Spleen (tissue), 11 donors: Measurements from ENCODE around the gene ZNF335. TPM values are rescaled to one million over a fixed set of nuclear protein-coding genes. Genes with fewer than 3 reads are reported as not detected.
A peak's percentile ranks its signal among the peaks of the same experiment; 100 is the strongest.
"Not testable (repeated sequence)": the region's sequence is repeated elsewhere in the genome, so short reads cannot be mapped to it uniquely, and the experiment has no call there.

Experiments
- DNase-seq: peaks from one replicate; pipeline ENCODE4 v3.0.0-alpha.2; 2020
- H3K27ac ChIP-seq, 8 donors: fragments of 200-600 bp; sonication (generic) in 7 of 8; 1 replicate in 4 of 8; 2 replicates in 4 of 8; pipeline versions ENCODE4 v1.5.0 to v1.8.0; 2016 to 2021; ENCODE audit warnings: inconsistent platforms in 4 of 8, mild to moderate bottlenecking in 4 of 8, moderate library complexity in 1 of 8
- H3K27me3 ChIP-seq, 7 donors: fragments of 200-600 bp; sonication (generic) in 6 of 7; replicated peaks in 1 of 7; 1 replicate in 4 of 7; 2 replicates in 3 of 7; pipeline versions ENCODE4 v1.5.0 to v1.8.0; 2016 to 2021; ENCODE audit warnings: inconsistent platforms in 3 of 7, mild to moderate bottlenecking in 1 of 7
- H3K36me3 ChIP-seq, 6 donors: fragments of 200-600 bp; sonication (generic) in 5 of 6; 1 replicate in 4 of 6; 2 replicates in 2 of 6; pipeline versions ENCODE4 v1.5.0 to v1.8.0; 2016 to 2021; ENCODE audit warnings: inconsistent platforms in 2 of 6
- H3K4me1 ChIP-seq, 6 donors: fragments of 200-600 bp; sonication (generic) in 5 of 6; 1 replicate in 3 of 6; 2 replicates in 3 of 6; pipeline versions ENCODE4 v1.5.0 to v1.8.0; 2016 to 2021; ENCODE audit warnings: inconsistent platforms in 3 of 6
- H3K4me3 ChIP-seq, 8 donors: fragments of 200-600 bp; sonication (generic) in 7 of 8; 1 replicate in 4 of 8; 2 replicates in 4 of 8; pipeline versions ENCODE4 v1.5.0 to v1.8.0; 2016 to 2021; ENCODE audit warnings: inconsistent platforms in 4 of 8, mild to moderate bottlenecking in 4 of 8, moderate library complexity in 2 of 8
- H3K9me3 ChIP-seq, 8 donors: fragments of 200-600 bp; sonication (generic) in 7 of 8; 1 replicate in 4 of 8; 2 replicates in 4 of 8; pipeline versions ENCODE4 v1.5.0 to v1.8.0; 2016 to 2021; ENCODE audit warnings: inconsistent platforms in 4 of 8
- POLR2A ChIP-seq, 3 donors: fragments of 450-650 bp; IDR thresholded peaks; one replicate each; pipeline ENCODE4 v1.5.1; 2017; ENCODE audit warnings: antibody characterized with exemption in 3 of 3, mild to moderate bottlenecking in 1 of 3
- POLR2AphosphoS5 ChIP-seq, 3 donors: sonication (generic); formaldehyde crosslinking; IDR thresholded peaks; one replicate each; pipeline ENCODE4 v1.5.1; 2017; ENCODE audit warnings: antibody characterized with exemption in 3 of 3
- WGBS, 5 donors: extraction: QIAGEN DNeasy Blood & Tissue Kit in 3 of 5; methylation state at CpG; one replicate each; pipeline versions ENCODE4 v1.1.5 to v1.1.7; 2013 to 2018; 5-methylcytosine and 5-hydroxymethylcytosine counted together
- intact Hi-C: fragments of 100-400 bp; cut with DNase I; formaldehyde crosslinking; loops from one replicate; pipeline ENCODE4 v1.15.0; 2023; ENCODE audit warnings: low total_unique reads
- polyA plus RNA-seq, 3 donors: library from polyadenylated mRNA; stranded (reverse); fragments of 200-250 nt; gene quantifications; one replicate each; pipeline ENCODE4 v1.2.1, GENCODE V29; 2013
- total RNA-seq, 7 donors: library from RNA; depleted of rRNA in 3 of 7; stranded (reverse); fragments of >200 nt in 3 of 7; fragmentation: NEBNext Ultra II Directional in 4 of 7; extraction: Animal tissue kit (Norgen Biotek cat#: 25700) in 4 of 7; gene quantifications; one replicate each; pipeline versions ENCODE4 v1.1.0 to v1.2.1, GENCODE V29; 2016 to 2021
- TF ChIP-seq, protein P1 (sequence below), 11 experiments: fragments of 200-600 bp in 7 of 11; fragments of 450-650 bp in 4 of 11; sonication (generic) in 4 of 11; IDR thresholded peaks in 8 of 11; conservative IDR thresholded peaks in 3 of 11; 1 replicate in 7 of 11; 2 replicates in 4 of 11; pipeline versions ENCODE4 v1.4.0 to v1.8.0; 2016 to 2021; ENCODE audit warnings: antibody characterized with exemption in 11 of 11, inconsistent platforms in 4 of 11, mild to moderate bottlenecking in 1 of 11
- donor health status: healthy with polysubstance abuse.
- donor health status: DM: no; HTN: no; CAD: no; lungs with moderate emphysema.
- donor health status: DM: no; HTN: no; CAD: no.
- donor health status: Bipolar disorder and iron deficiency.
- donor health status: healthy.
- donor health status: DM: no; HTN: no; CAD: no.
- donor health status: DM: yes; HTN: yes; CAD: no.

The ZNF335 gene
- total and polyA plus RNA-seq, 10 donors = 8.2 to 46.3 (median 32.5) TPM

DNA sequence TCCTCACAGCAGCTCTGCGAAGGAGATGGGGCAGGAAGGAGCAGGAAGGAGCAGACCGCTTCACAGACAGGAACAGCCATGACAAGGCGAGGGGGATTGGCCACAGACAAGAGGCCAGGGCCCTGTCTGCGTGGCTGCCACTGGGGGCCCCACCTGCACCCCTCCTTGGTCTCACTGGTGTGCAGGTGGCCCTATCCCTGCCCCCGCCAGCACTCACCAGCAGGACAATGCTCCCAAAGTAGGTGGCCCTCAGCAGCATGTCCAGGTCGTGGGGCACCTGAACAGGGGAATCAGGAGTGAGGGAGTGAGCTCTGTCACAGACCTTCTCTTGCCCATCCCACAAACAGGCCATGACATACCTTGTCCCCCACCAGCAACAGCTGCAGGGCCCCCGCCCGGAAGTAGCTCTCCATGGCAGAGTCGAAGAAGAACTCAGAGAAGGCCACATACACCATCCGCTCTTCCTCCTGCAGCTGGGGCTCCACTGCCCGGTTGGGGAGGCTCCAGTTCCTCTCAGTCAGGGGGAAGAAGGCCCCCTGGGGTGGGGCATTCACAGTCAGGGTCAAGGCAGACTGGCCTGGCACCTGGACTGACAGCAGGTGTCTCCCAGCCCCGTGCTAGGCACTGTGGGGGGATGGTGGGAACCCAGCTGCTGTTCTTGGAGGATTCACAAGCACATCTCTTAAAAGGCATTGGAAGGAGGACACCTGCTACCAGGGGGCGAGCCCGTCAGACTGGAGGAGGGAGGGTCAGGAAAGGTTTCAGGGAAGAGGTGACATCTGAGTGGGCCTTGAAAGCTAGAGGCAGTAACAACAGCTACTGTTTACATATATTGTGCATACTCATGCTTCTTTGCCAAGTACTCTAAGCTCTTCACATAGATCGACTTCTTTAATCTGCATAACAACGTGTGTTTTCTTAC, 67.2 kb downstream of the ZNF335 start:
- Histone ChIP-seq H3K27me3 (no peaks in the 10 kb centered on the region), H3K36me3 (peaks cover 0 to 33% (median 2%) of the 10 kb centered on the region in 6 donors), H3K4me3 (no peak overlapping the region), H3K4me1 (peaks cover 0 to 4% (median 2%) of the 10 kb centered on the region in 6 donors), H3K9me3 (no peaks in the 10 kb centered on the region), H3K27ac (no peak overlapping the region)
- intact Hi-C loops = no loop called here
- WGBS, 5 donors = 69 to 79% (median 71%) methylated on average over 16 of the region's 16 CpGs
- DNase-seq = no peak
- peak in 2 of 3 donors; percentile 9 to 58 for TF ChIP-seq POLR2AphosphoS5 (IDR thresholded peaks at IDR 0.05)
- TF ChIP-seq, protein P1, sequence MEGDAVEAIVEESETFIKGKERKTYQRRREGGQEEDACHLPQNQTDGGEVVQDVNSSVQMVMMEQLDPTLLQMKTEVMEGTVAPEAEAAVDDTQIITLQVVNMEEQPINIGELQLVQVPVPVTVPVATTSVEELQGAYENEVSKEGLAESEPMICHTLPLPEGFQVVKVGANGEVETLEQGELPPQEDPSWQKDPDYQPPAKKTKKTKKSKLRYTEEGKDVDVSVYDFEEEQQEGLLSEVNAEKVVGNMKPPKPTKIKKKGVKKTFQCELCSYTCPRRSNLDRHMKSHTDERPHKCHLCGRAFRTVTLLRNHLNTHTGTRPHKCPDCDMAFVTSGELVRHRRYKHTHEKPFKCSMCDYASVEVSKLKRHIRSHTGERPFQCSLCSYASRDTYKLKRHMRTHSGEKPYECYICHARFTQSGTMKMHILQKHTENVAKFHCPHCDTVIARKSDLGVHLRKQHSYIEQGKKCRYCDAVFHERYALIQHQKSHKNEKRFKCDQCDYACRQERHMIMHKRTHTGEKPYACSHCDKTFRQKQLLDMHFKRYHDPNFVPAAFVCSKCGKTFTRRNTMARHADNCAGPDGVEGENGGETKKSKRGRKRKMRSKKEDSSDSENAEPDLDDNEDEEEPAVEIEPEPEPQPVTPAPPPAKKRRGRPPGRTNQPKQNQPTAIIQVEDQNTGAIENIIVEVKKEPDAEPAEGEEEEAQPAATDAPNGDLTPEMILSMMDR (IDR thresholded peaks at IDR 0.05 in 8 of 11, conservative IDR thresholded peaks at IDR 0.05 in 3 of 11) = no peak

DNA sequence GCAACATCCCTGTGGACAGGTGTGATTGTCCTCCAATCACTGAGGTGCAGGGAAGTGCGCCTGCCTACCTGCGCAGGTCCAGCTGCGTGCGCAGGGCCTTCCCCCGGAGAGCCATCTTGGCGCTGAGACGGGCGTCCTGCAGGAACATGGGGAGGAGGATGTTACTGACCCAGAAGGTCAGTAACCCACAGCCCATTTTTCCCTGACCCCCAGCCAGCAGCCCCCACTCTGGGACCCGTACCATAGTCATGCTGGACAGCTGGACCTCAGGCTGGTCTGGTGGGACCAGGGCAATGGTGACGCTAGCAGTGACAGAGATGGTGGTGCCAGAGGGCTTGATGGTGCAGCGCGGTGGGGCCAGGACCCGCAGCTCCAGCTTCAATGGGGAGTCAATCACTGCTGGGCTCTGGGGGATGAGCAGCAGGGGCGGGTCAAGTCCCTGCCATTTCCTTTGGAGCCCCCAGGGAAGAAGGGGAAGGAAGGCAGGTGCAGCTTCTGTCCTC, 69.8 kb downstream of the ZNF335 start:
- no peak for DNase-seq
- 85 to 92% (median 87%) methylated on average over 11 to 14 of the region's 14 CpGs for WGBS, 5 donors
- H3K9me3 ChIP-seq = no peaks in the 10 kb centered on the region
- H3K27me3 ChIP-seq = no peaks in the 10 kb centered on the region
- TF ChIP-seq, protein P1 (IDR thresholded peaks at IDR 0.05 in 8 of 11, conservative IDR thresholded peaks at IDR 0.05 in 3 of 11) = no peak
- TF ChIP-seq POLR2A (IDR thresholded peaks at IDR 0.05) (no peak), POLR2AphosphoS5 (IDR thresholded peaks at IDR 0.05) (peak; percentile 32 to 71 (median 55))
- peaks cover 0 to 1% (median 0%) of the 10 kb centered on the region in 6 donors for H3K4me1 ChIP-seq
- no peak overlapping the region for H3K4me3 ChIP-seq
- no peak overlapping the region for H3K27ac ChIP-seq
- intact Hi-C loops = no loop called here
- H3K36me3 ChIP-seq = peaks cover 0 to 59% (median 25%) of the 10 kb centered on the region in 6 donors

DNA sequence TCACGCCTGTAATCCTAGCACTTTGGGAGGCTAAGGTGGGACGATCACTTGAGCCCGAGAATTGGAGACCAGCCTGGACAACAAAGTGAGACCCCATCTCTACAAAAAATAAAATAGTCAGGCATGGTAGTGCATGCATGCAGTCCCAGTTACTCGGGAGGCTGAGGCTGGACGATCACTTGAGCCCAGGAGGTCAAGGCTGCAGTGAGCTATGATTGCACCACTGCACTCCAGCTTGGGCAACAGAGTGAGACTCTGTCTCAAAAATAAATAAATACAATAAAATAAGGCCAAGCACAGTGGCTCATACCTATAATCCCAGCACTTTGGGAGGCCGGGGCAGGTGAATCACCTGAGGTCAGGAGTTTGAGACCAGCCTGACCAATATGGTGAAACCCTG, 70.7 kb downstream of the ZNF335 start:
- intact Hi-C loops, H3K4me3 ChIP-seq, H3K9me3 ChIP-seq, DNase-seq, H3K4me1 ChIP-seq, H3K27ac ChIP-seq, H3K27me3 ChIP-seq: not testable (repeated sequence)
- WGBS, 5 donors = 83 to 95% (median 92%) methylated on average over 6 of the region's 6 CpGs
- H3K36me3 ChIP-seq = peaks cover 0 to 68% (median 33%) of the 10 kb centered on the region in 6 donors

DNA sequence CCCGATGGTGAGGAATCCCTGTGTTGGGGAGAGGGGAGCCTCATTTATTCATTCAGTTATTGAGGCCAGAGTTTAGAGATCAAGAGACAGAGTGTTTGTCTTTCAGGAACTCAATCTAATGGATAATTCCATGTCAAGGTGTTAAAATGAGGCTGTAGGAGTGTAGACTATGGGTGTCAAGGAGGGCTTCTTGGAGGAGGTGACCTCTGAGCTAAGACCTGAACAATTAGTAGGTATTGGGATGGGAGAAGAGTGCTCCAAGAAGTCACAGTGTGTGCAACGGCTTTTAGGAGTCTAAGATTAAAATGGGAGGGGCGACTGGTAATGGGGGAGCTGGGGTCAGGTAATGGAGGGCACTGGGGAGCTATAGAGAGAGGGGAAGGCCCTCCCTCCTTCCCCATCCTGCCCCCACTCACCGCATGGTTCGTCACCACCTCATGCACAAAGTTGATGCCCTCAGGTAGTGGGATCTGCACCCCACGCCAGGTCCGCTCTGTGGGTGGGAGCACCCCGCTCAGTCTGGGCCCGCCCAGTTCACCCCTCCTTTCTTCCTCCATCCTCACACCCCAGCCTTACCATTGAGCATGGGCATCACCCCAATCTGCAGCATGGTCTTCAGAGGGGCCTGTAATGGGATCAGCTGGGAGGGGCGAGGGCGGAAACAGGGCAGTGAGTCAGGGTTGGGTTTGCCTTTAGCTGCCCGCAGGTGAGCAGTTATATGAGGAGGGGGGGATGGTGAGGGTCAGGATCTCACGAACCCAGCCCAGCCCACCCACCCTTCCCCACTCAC, 72.8 kb downstream of the ZNF335 start:
- intact Hi-C loops = no loop called here
- no peak for DNase-seq
- WGBS, 5 donors = 86 to 93% (median 90%) methylated on average over 13 of the region's 13 CpGs
- Histone ChIP-seq H3K27me3 (no peaks in the 10 kb centered on the region), H3K36me3 (peaks cover 0 to 82% (median 52%) of the 10 kb centered on the region in 6 donors), H3K4me1 (peaks cover 0 to 7% (median under 1%) of the 10 kb centered on the region in 6 donors), H3K27ac (no peak overlapping the region), H3K4me3 (no peak overlapping the region), H3K9me3 (no peaks in the 10 kb centered on the region)
- TF ChIP-seq POLR2AphosphoS5 (IDR thresholded peaks at IDR 0.05) (peak; percentile 9 to 46 (median 27)), POLR2A (IDR thresholded peaks at IDR 0.05) (no peak)

Other genes starting within 250 kb of the ZNF335 start
- not detected for gene SPINT4, start 249.9 kb downstream of the ZNF335 start, total RNA-seq
- not detected for gene SPINT4, start 249.9 kb downstream of the ZNF335 start, polyA plus RNA-seq
- gene WFDC3, start 180.3 kb downstream of the ZNF335 start, total RNA-seq = not detected
- 1 to 10 TPM in 1 of 3 donors, under 1 TPM in 2; 0.70 to 1.2 (median 0.89) TPM for gene WFDC3, start 180.3 kb downstream of the ZNF335 start, polyA plus RNA-seq
- 10 to 100 TPM; 21.0 to 39.3 (median 29.6) TPM for gene DNTTIP1, start 180.2 kb downstream of the ZNF335 start, total RNA-seq
- gene DNTTIP1, start 180.2 kb downstream of the ZNF335 start, polyA plus RNA-seq = 10 to 100 TPM; 31.8 to 34.7 (median 32.5) TPM
- 10 to 100 TPM in 4 of 7 donors, 1 to 10 TPM in 3; 3.0 to 22.2 (median 12.3) TPM for gene UBE2C, start 159.6 kb downstream of the ZNF335 start, total RNA-seq
- 10 to 100 TPM; 11.4 to 56.4 (median 19.7) TPM for gene UBE2C, start 159.6 kb downstream of the ZNF335 start, polyA plus RNA-seq
- under 1 TPM in 2 of 7 donors, not detected in 5; 0.54 to 0.89 TPM for gene TNNC2, start 144.9 kb downstream of the ZNF335 start, total RNA-seq
- 1 to 10 TPM; 1.4 to 3.4 (median 1.9) TPM for gene TNNC2, start 144.9 kb downstream of the ZNF335 start, polyA plus RNA-seq
- 10 to 100 TPM in 6 of 7 donors, 1 to 10 TPM in 1; 8.8 to 32.4 (median 20.0) TPM for gene SNX21, start 138.4 kb downstream of the ZNF335 start, total RNA-seq
- 10 to 100 TPM in 2 of 3 donors, 1 to 10 TPM in 1; 6.3 to 15.8 (median 15.7) TPM for gene SNX21, start 138.4 kb downstream of the ZNF335 start, polyA plus RNA-seq
- gene ACOT8, start 114.8 kb downstream of the ZNF335 start, total RNA-seq = 10 to 100 TPM; 19.4 to 37.4 (median 24.7) TPM
- 10 to 100 TPM; 28.1 to 36.7 (median 34.2) TPM for gene ACOT8, start 114.8 kb downstream of the ZNF335 start, polyA plus RNA-seq
- gene ZSWIM3, start 114.6 kb downstream of the ZNF335 start, total RNA-seq = 1 to 10 TPM; 4.4 to 7.1 (median 5.4) TPM
- 1 to 10 TPM; 3.1 to 4.2 (median 3.5) TPM for gene ZSWIM3, start 114.6 kb downstream of the ZNF335 start, polyA plus RNA-seq
- 10 to 100 TPM in 6 of 7 donors, 1 to 10 TPM in 1; 8.5 to 16.1 (median 11.1) TPM for gene ZSWIM1, start 91.0 kb downstream of the ZNF335 start, total RNA-seq
- 1 to 10 TPM; 3.7 to 5.5 (median 3.9) TPM for gene ZSWIM1, start 91.0 kb downstream of the ZNF335 start, polyA plus RNA-seq
- gene SPATA25, start 84.6 kb downstream of the ZNF335 start, total RNA-seq = 10 to 100 TPM in 1 of 7 donors, 1 to 10 TPM in 6; 1.5 to 11.5 (median 4.0) TPM
- gene SPATA25, start 84.6 kb downstream of the ZNF335 start, polyA plus RNA-seq = 1 to 10 TPM in 1 of 3 donors, under 1 TPM in 2; 0.41 to 3.1 (median 0.46) TPM
- 10 to 100 TPM in 2 of 7 donors, 1 to 10 TPM in 5; 3.3 to 19.4 (median 6.4) TPM for gene NEURL2, start 81.0 kb downstream of the ZNF335 start, total RNA-seq
- 1 to 10 TPM; 2.7 to 4.4 (median 3.5) TPM for gene NEURL2, start 81.0 kb downstream of the ZNF335 start, polyA plus RNA-seq
- 100 to 1,000 TPM; 162 to 203 (median 183) TPM for gene CTSA, start 80.9 kb downstream of the ZNF335 start, total RNA-seq
- gene CTSA, start 80.9 kb downstream of the ZNF335 start, polyA plus RNA-seq = 100 to 1,000 TPM in 1 of 3 donors, 10 to 100 TPM in 2; 56.6 to 105 (median 65.8) TPM
- gene PLTP, start 60.0 kb downstream of the ZNF335 start, total RNA-seq = 100 to 1,000 TPM in 2 of 7 donors, 10 to 100 TPM in 5; 19.2 to 430 (median 46.7) TPM
- 10 to 100 TPM in 2 of 3 donors, 1 to 10 TPM in 1; 7.5 to 58.2 (median 16.7) TPM for gene PLTP, start 60.0 kb downstream of the ZNF335 start, polyA plus RNA-seq
- gene PCIF1, start 37.5 kb downstream of the ZNF335 start, total RNA-seq = 10 to 100 TPM; 41.2 to 61.9 (median 52.4) TPM
- 10 to 100 TPM; 25.1 to 33.8 (median 31.0) TPM for gene PCIF1, start 37.5 kb downstream of the ZNF335 start, polyA plus RNA-seq
- gene MMP9, start 36.7 kb upstream of the ZNF335 start, total RNA-seq = 100 to 1,000 TPM in 5 of 7 donors, 10 to 100 TPM in 2; 75.2 to 295 (median 168) TPM
- 10 to 100 TPM; 33.3 to 49.7 (median 37.1) TPM for gene MMP9, start 36.7 kb upstream of the ZNF335 start, polyA plus RNA-seq
- gene SLC12A5, start 57.0 kb upstream of the ZNF335 start, total RNA-seq = 1 to 10 TPM in 5 of 7 donors, under 1 TPM in 2; 0.20 to 4.0 (median 2.5) TPM
- gene SLC12A5, start 57.0 kb upstream of the ZNF335 start, polyA plus RNA-seq = 1 to 10 TPM; 1.8 to 8.7 (median 4.1) TPM
- 10 to 100 TPM; 27.3 to 33.2 (median 29.2) TPM for gene NCOA5, start 117.8 kb upstream of the ZNF335 start, total RNA-seq
- 10 to 100 TPM; 14.3 to 22.3 (median 16.6) TPM for gene NCOA5, start 117.8 kb upstream of the ZNF335 start, polyA plus RNA-seq
- 10 to 100 TPM; 30.7 to 70.3 (median 44.2) TPM for gene CD40, start 146.1 kb upstream of the ZNF335 start, total RNA-seq
- 100 to 1,000 TPM in 1 of 3 donors, 10 to 100 TPM in 2; 66.1 to 108 (median 68.7) TPM for gene CD40, start 146.1 kb upstream of the ZNF335 start, polyA plus RNA-seq